Esophagus muscularis mucosa (tissue), 4 donors: Measurements from ENCODE around the gene ZMIZ1.

Experiments used
- EP300 ChIP-seq: sonication (generic); formaldehyde crosslinking; IDR thresholded peaks from one replicate; pipeline ENCODE4 v1.6.1; 2017; ENCODE audit warnings: antibody characterized with exemption
- POLR2A ChIP-seq: fragments of 450-650 bp; IDR thresholded peaks from one replicate; pipeline ENCODE4 v1.6.1; 2017; ENCODE audit warnings: antibody characterized with exemption, moderate library complexity, mild to moderate bottlenecking, low read depth
- POLR2AphosphoS5 ChIP-seq, 2 donors: sonication (generic); formaldehyde crosslinking; IDR thresholded peaks; one replicate each; pipeline ENCODE4 v1.6.1; 2017; ENCODE audit warnings: antibody characterized with exemption in 2 of 2
- TF ChIP-seq, protein P1 (sequence below), 3 experiments: fragments of 200-600 bp in 2 of 3; fragments of 450-650 bp in 1 of 3; sonication (generic) in 2 of 3; IDR thresholded peaks; one replicate each; pipeline ENCODE4 v1.5.1; 2017 to 2019; ENCODE audit warnings: antibody characterized with exemption in 3 of 3, mild to moderate bottlenecking in 2 of 3, moderate library complexity in 1 of 3

DNA sequence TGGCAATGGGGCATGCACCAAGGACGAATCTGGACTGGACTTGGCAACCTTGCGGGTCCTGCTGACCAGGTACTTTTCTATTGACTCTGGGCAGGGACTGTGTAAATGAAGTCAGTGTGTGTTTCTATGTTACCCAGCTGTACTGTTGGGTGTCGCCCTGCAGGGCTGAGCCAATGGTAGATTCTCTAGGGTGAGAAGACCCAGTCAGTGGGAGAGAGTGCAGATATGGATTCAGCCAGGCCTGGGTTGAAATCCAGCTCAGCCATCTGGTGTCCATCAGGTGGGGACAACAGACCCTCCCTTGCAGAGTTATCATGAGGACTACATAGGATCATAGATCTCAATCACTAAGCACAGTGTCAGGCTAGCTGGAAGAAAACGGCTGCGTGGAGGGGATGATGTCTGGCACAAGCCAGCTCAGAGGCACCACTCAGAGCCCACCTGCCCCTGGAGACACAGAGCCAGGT is 273.6 kb downstream of the ZMIZ1 start:
- TF ChIP-seq, protein P1, sequence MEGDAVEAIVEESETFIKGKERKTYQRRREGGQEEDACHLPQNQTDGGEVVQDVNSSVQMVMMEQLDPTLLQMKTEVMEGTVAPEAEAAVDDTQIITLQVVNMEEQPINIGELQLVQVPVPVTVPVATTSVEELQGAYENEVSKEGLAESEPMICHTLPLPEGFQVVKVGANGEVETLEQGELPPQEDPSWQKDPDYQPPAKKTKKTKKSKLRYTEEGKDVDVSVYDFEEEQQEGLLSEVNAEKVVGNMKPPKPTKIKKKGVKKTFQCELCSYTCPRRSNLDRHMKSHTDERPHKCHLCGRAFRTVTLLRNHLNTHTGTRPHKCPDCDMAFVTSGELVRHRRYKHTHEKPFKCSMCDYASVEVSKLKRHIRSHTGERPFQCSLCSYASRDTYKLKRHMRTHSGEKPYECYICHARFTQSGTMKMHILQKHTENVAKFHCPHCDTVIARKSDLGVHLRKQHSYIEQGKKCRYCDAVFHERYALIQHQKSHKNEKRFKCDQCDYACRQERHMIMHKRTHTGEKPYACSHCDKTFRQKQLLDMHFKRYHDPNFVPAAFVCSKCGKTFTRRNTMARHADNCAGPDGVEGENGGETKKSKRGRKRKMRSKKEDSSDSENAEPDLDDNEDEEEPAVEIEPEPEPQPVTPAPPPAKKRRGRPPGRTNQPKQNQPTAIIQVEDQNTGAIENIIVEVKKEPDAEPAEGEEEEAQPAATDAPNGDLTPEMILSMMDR (IDR thresholded peaks at IDR 0.05): no peak
- no peak for TF ChIP-seq POLR2A
- TF ChIP-seq POLR2AphosphoS5 (IDR thresholded peaks at IDR 0.05): no peak
- TF ChIP-seq EP300: no peak
